GM12872 (cell line): ENCODE measurements around the gene SUSD6.

Experiments used
- CTCF ChIP-seq: IDR thresholded peaks from 3 replicates; pipeline ENCODE4 v1.5.1; 2011; ENCODE audit warnings: low read depth, mild to moderate bottlenecking, low read length, moderate library complexity; ENCODE audit not compliant: insufficient read depth

Gene SUSD6

GRCh38 chr14:69665631-69666030, 54.2 kb downstream of the SUSD6 start:
- TF ChIP-seq CTCF: no peak

DNA sequence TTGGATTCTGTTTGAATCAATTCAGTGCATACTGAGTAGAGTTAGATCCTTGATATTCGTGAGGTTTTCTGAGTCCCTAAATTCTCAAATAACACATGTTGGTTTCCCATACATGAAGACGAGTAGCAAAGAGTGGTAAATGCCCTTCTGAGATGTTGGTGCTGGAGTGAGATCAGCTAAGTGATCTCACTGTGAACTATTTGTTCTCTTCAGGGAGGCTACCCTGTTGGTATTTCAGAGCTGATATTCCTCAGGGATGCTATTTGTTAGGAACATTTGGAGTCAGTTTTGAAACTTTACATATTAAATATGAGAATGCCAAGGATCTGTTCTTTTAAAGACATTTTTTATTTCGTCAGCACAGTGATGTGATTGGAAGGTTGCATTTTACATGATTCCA, 54.7 kb downstream of the SUSD6 start:
- TF ChIP-seq CTCF: no peak

DNA sequence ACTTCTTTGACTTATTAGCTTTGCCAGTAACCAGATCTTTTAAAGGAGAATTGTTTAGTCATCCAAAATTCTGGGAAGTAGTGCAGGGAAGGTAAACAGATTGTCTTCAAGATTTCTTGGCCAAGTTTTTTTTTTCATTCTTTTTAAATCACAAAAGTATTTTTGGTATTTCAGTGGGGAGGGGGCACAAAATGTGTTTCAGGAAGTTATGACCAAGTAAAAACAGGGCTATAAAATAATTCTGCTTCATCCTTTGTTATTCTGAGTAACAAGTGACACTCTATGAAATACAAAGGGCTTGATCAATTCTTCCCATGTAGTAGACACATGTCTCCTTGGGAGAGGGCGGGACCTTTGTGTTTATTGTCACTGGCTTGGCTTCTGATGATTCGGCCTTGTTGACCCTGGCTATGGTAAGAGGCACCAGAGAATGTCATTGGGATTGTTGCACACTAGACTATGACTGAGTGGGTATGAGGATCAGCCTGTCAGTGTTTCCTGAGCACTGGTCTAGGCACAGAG, 55.4 kb downstream of the SUSD6 start:
- TF ChIP-seq CTCF: no peak

GRCh38 chr14:69667938-69668335, 56.5 kb downstream of the SUSD6 start:
- no peak for TF ChIP-seq CTCF

- no peak for TF ChIP-seq CTCF
Observed at GRCh38 chr14:69669375-69669774, 58.0 kb downstream of the SUSD6 start.

- TF ChIP-seq CTCF: no peak
Observed at GRCh38 chr14:69670093-69670492, 58.7 kb downstream of the SUSD6 start.

- TF ChIP-seq CTCF: no peak
Observed at GRCh38 chr14:69671365-69672030, 60.1 kb downstream of the SUSD6 start.
